ENCODE data around the gene PUS7L. TPM values are rescaled to one million over a fixed set of nuclear protein-coding genes. Genes with fewer than 3 reads are reported as not detected.
"Not testable (repeated sequence)": the region's sequence is repeated elsewhere in the genome, so short reads cannot be mapped to it uniquely, and the experiment has no call there.

Gene PUS7L
- polyA plus RNA-seq, 3 donors: 1.6 to 14.5 (median 13.0) TPM

DNA sequence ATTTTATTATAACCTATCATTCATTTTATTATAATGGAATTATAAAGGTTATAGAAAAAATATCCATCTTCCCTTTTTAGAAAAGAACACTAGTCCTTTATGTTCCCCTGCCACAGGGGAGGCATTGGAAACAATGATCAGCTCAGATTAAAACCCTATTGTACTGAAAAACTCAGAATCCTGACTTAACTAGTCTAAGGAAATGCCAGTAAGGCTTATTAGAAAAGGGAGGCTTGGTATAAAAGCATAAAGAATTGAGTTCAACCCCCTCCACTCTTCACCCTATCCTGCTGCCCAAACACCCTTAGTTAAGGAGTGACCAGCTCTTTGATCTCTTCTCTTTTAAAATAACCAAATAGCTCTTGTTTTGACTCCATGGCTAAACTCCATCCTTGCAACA lies 36.0 kb downstream of the PUS7L start:
- no peaks in the 10 kb centered on the region for H3K79me2 ChIP-seq (ENCODE audit: insufficient read depth, low read length)
- H2AFZ ChIP-seq (ENCODE audit: insufficient read depth, low read depth, low read length, poor library complexity, severe bottlenecking): no peak overlapping the region
- H3K4me1 ChIP-seq (ENCODE audit: control insufficient read depth in 1 of 2, insufficient read depth in 2 of 2, low read length in 2 of 2): no peaks in the 10 kb centered on the region
- no peak overlapping the region for H3K4me2 ChIP-seq (replicated peaks; ENCODE audit: extremely low read depth, low read length, poor library complexity, severe bottlenecking)
- TF ChIP-seq, protein P1, sequence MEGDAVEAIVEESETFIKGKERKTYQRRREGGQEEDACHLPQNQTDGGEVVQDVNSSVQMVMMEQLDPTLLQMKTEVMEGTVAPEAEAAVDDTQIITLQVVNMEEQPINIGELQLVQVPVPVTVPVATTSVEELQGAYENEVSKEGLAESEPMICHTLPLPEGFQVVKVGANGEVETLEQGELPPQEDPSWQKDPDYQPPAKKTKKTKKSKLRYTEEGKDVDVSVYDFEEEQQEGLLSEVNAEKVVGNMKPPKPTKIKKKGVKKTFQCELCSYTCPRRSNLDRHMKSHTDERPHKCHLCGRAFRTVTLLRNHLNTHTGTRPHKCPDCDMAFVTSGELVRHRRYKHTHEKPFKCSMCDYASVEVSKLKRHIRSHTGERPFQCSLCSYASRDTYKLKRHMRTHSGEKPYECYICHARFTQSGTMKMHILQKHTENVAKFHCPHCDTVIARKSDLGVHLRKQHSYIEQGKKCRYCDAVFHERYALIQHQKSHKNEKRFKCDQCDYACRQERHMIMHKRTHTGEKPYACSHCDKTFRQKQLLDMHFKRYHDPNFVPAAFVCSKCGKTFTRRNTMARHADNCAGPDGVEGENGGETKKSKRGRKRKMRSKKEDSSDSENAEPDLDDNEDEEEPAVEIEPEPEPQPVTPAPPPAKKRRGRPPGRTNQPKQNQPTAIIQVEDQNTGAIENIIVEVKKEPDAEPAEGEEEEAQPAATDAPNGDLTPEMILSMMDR (IDR thresholded peaks at IDR 0.05): no peak
- H3K9me3 ChIP-seq (replicated peaks in 1 of 2; ENCODE audit: control insufficient read depth in 1 of 2, insufficient read depth in 1 of 2, low read length in 2 of 2): no peaks in the 10 kb centered on the region
- peaks cover 0 to 1% (median 0%) of the 10 kb centered on the region in 7 donors for H3K9me3 Mint-ChIP-seq
- no peaks in the 10 kb centered on the region for H4K20me1 ChIP-seq (ENCODE audit: insufficient read depth, low read length)
- no peak overlapping the region for H3K9ac ChIP-seq (ENCODE audit: insufficient read depth, low read length, poor library complexity, severe bottlenecking)
- H3K27me3 Mint-ChIP-seq (ENCODE audit: low read depth in 3 of 3): peaks cover 0 to 1% (median 0%) of the 10 kb centered on the region in 3 donors
- H3K36me3 Mint-ChIP-seq: peaks cover 15 to 16% of the 10 kb centered on the region in 2 donors
- no peak for DNase-seq
- H3K27me3 ChIP-seq (ENCODE audit: control insufficient read depth in 2 of 2, insufficient read depth in 2 of 2, low read length in 2 of 2): no peaks in the 10 kb centered on the region
- no peak overlapping the region for H3K4me3 Mint-ChIP-seq
- no peaks in the 10 kb centered on the region for H3K4me1 Mint-ChIP-seq
- no peak overlapping the region for H3K27ac Mint-ChIP-seq
- H3K4me3 ChIP-seq (replicated peaks in 1 of 3; ENCODE audit: low read depth in 2 of 3, low read length in 3 of 3): no peak overlapping the region
- no peak overlapping the region for H3K27ac ChIP-seq (ENCODE audit: low read depth in 1 of 2, low read length in 2 of 2)
- H3K36me3 ChIP-seq (replicated peaks in 1 of 2; ENCODE audit: control insufficient read depth in 1 of 2, insufficient read depth in 2 of 2, low read length in 2 of 2): peaks cover 0 to 14% of the 10 kb centered on the region in 2 donors
- intact Hi-C loops (cut with micrococcal nuclease): no loop called here

DNA sequence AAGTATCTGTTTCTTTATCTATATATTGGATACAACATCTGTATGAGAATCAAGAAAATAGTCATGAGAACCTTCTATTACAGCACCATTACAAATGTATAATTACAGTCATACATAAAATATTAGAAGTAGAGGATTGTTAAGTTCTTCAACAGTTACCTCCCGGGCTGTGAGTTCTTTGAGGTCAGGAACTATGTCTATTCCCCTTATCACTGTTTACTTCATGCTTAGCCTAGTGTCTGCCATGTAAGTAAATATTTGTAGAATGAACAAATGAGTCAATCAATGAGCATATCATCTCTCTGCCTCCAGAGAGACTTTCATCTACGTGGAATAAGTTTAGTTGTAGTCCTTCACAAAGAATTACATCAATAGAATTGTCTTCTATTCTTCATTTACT lies 47.2 kb downstream of the PUS7L start:
- intact Hi-C loops (cut with micrococcal nuclease): no loop called here
- peaks cover 3 to 11% (median 7%) of the 10 kb centered on the region in 3 donors for H3K27me3 Mint-ChIP-seq (ENCODE audit: low read depth in 3 of 3)
- H3K79me2 ChIP-seq (ENCODE audit: insufficient read depth, low read length): no peaks in the 10 kb centered on the region
- no peak overlapping the region for H3K4me3 Mint-ChIP-seq
- TF ChIP-seq, protein P1 (IDR thresholded peaks at IDR 0.05): no peak
- H4K20me1 ChIP-seq (ENCODE audit: insufficient read depth, low read length): no peaks in the 10 kb centered on the region
- H3K4me3 ChIP-seq (replicated peaks in 1 of 3; ENCODE audit: low read depth in 2 of 3, low read length in 3 of 3): no peak overlapping the region
- H3K4me2 ChIP-seq (replicated peaks; ENCODE audit: extremely low read depth, low read length, poor library complexity, severe bottlenecking): no peak overlapping the region
- no peaks in the 10 kb centered on the region for H3K36me3 Mint-ChIP-seq
- no peak overlapping the region for H3K9ac ChIP-seq (ENCODE audit: insufficient read depth, low read length, poor library complexity, severe bottlenecking)
- no peaks in the 10 kb centered on the region for H3K27me3 ChIP-seq (ENCODE audit: control insufficient read depth in 2 of 2, insufficient read depth in 2 of 2, low read length in 2 of 2)
- no peak for DNase-seq
- no peaks in the 10 kb centered on the region for H3K4me1 Mint-ChIP-seq
- H3K4me1 ChIP-seq (ENCODE audit: control insufficient read depth in 1 of 2, insufficient read depth in 2 of 2, low read length in 2 of 2): no peaks in the 10 kb centered on the region
- no CpG with 5 or more reads among the region's 2 CpGs for WGBS (ENCODE audit: insufficient coverage)
- H3K27ac ChIP-seq (ENCODE audit: low read depth in 1 of 2, low read length in 2 of 2): no peak overlapping the region
- H3K9me3 ChIP-seq (replicated peaks in 1 of 2; ENCODE audit: control insufficient read depth in 1 of 2, insufficient read depth in 1 of 2, low read length in 2 of 2): peaks cover 0 to 10% of the 10 kb centered on the region in 2 donors
- no peaks in the 10 kb centered on the region for H3K36me3 ChIP-seq (replicated peaks in 1 of 2; ENCODE audit: control insufficient read depth in 1 of 2, insufficient read depth in 2 of 2, low read length in 2 of 2)
- H2AFZ ChIP-seq (ENCODE audit: insufficient read depth, low read depth, low read length, poor library complexity, severe bottlenecking): no peak overlapping the region
- H3K27ac Mint-ChIP-seq: no peak overlapping the region
- H3K9me3 Mint-ChIP-seq: peaks cover 0 to 21% (median 9%) of the 10 kb centered on the region in 7 donors

DNA sequence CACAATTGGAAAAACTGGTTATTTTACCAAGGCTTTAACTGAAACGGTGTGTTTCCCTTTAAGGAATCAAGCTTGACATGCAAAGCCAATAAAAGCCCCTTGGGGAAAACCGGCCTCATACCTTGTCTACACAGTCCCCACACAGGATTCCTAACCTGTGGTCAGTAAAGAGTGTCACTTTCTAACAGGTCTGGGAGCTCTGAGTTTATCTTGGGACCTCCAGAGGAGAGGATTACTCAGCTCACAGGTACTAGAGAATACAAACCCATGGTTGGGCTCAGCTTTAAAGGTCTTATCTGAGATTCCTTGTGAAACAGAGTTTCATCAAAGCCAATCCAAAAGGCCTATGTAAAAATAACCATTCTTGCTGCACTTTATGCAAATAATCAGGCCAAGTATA lies 54.8 kb downstream of the PUS7L start:
- H3K27me3 Mint-ChIP-seq (ENCODE audit: low read depth in 3 of 3); DNase-seq; H3K4me1 ChIP-seq (ENCODE audit: control insufficient read depth in 1 of 2, insufficient read depth in 2 of 2, low read length in 2 of 2); H3K4me1 Mint-ChIP-seq; H3K4me3 Mint-ChIP-seq; H3K27ac ChIP-seq (ENCODE audit: low read depth in 1 of 2, low read length in 2 of 2); H3K27me3 ChIP-seq (ENCODE audit: control insufficient read depth in 2 of 2, insufficient read depth in 2 of 2, low read length in 2 of 2); H3K27ac Mint-ChIP-seq; intact Hi-C loops (cut with micrococcal nuclease); H3K79me2 ChIP-seq (ENCODE audit: insufficient read depth, low read length); H3K9me3 ChIP-seq (replicated peaks in 1 of 2; ENCODE audit: control insufficient read depth in 1 of 2, insufficient read depth in 1 of 2, low read length in 2 of 2); H2AFZ ChIP-seq (ENCODE audit: insufficient read depth, low read depth, low read length, poor library complexity, severe bottlenecking); H3K4me2 ChIP-seq (replicated peaks; ENCODE audit: extremely low read depth, low read length, poor library complexity, severe bottlenecking); H3K36me3 ChIP-seq (replicated peaks in 1 of 2; ENCODE audit: control insufficient read depth in 1 of 2, insufficient read depth in 2 of 2, low read length in 2 of 2); H3K4me3 ChIP-seq (replicated peaks in 1 of 3; ENCODE audit: low read depth in 2 of 3, low read length in 3 of 3); H3K9ac ChIP-seq (ENCODE audit: insufficient read depth, low read length, poor library complexity, severe bottlenecking); H3K36me3 Mint-ChIP-seq; H4K20me1 ChIP-seq (ENCODE audit: insufficient read depth, low read length): not testable (repeated sequence)
- WGBS (ENCODE audit: insufficient coverage): 89% methylated on average over 1 of the region's 2 CpGs
- H3K9me3 Mint-ChIP-seq: peaks cover 2 to 16% (median 7%) of the 10 kb centered on the region in 7 donors
